ENCODE results near the gene FLRT1.

The FLRT1 gene

DNA sequence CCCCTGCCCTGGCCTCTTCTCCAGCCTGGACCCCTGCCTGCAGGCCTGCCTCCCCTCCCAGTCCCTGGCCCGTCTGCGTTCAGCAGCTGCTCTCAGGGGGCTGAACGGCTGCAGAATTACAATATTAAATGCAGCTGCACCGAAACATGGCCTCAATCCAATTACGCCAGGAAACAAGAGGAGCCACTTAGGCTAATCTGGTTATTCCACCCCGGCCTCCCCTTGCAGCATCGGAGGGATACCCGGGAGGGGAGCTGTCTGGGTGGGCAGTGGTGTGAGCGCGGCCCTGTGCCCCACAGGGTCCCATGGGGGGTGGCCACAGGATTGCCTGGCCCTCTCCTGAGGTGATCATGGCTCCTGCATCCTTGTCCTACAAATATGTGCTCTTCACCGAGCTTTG, 42.6 kb downstream of the FLRT1 start:
- Histone ChIP-seq H3K36me3 (no peaks in the 10 kb centered on the region), H3K4me1 (peaks cover 12% of the 10 kb centered on the region), H3K27me3 (no peaks in the 10 kb centered on the region), H3K9me3 (no peaks in the 10 kb centered on the region), H3K4me3 (ENCODE audit: low read depth, low read length) (no peak overlapping the region)
- DNase-seq = peak; percentile 82
- TF ChIP-seq CTCF (IDR thresholded peaks at IDR 0.05; ENCODE audit: low read depth, low read length) = no peak

DNA sequence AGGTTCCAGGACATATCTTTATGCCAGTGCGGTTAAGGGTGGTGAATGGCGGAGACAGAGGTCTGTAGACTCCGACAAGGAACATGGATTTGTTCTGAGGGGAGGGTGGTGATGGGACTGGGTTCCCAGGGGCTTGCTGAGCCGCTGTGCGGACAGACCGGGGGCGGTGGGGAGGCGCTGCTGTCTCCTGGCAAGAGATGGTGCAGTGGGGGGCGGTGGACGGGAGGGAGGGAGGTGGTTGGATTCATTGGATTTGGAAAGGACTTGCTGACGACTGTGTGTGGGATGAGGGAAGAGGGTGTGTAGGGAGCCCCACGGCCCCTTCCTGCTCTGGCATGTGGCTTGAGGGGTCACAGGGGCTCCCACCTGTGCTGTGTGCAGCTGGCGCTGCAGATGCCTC, 43.2 kb downstream of the FLRT1 start:
- no peak for DNase-seq
- Histone ChIP-seq H3K9me3 (no peaks in the 10 kb centered on the region), H3K4me1 (peaks cover 14% of the 10 kb centered on the region), H3K36me3 (no peaks in the 10 kb centered on the region), H3K27me3 (no peaks in the 10 kb centered on the region), H3K4me3 (ENCODE audit: low read depth, low read length) (no peak overlapping the region)
- no peak for TF ChIP-seq CTCF (IDR thresholded peaks at IDR 0.05; ENCODE audit: low read depth, low read length)

DNA sequence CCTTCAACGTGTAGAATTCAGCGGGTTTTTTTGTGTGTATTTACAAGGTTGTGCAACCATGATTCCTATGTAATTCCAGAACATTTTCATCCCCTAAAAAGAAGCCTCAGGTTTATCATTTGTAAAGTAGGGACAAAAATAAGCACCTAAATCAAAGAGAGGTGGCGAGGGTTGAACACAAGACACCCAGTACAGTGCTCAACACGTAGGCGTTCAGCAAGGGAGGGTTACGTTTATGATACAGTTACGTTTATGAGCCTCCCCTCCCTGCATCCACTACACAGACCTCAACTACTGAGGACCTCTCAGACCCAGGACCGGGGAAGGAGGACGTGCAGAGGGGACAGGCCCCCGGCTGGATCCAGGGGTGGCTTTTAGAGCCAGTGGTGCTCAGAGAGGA, 44.7 kb downstream of the FLRT1 start:
- Histone ChIP-seq H3K4me1 (peaks cover 29% of the 10 kb centered on the region), H3K4me3 (ENCODE audit: low read depth, low read length) (no peak overlapping the region), H3K27me3 (no peaks in the 10 kb centered on the region), H3K36me3 (no peaks in the 10 kb centered on the region), H3K9me3 (no peaks in the 10 kb centered on the region)
- no peak for TF ChIP-seq CTCF (IDR thresholded peaks at IDR 0.05; ENCODE audit: low read depth, low read length)
- DNase-seq = no peak

DNA sequence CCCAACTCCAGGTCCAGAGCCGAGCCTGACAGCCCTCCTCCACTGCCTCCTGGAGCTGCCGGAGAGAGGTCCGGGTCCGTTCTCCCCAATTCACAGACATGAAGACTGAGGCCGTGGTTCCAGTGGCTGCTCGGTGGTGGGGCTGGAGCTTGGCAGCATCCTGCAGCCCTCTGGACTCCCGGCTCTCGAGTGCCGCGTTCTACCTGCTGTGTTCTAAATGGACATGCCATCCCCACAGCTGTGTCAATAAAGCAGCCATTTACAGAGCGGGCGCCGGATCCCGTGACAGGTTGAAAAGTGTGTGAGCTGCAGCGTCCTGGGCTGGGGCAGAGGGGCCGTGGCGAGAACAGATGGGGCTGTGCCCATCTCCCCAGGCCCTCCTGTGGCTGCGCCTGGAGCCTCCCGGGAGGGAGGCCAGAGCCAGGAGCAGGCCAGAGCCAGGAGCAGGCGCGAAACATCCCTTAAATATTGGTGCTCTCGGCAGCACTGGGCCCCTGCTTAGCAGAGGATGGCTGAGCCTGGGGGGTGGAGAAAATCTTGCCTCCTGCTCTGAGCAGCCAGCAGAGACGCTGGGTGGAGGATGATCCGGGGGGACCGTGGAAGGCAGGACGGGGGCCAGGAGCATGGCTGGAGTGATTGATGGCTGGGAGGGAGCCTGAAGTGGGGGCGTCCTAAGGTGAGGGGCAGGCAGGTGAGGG, 46.2 kb downstream of the FLRT1 start:
- TF ChIP-seq CTCF (IDR thresholded peaks at IDR 0.05; ENCODE audit: low read depth, low read length) = no peak
- DNase-seq = no peak
- H3K4me1 ChIP-seq = peaks cover 41% of the 10 kb centered on the region
- H3K9me3 ChIP-seq = no peaks in the 10 kb centered on the region
- H3K27me3 ChIP-seq = no peaks in the 10 kb centered on the region
- no peaks in the 10 kb centered on the region for H3K36me3 ChIP-seq
- H3K4me3 ChIP-seq (ENCODE audit: low read depth, low read length) = no peak overlapping the region

GRCh38 chr11:64083398-64084080, 47.8 kb downstream of the FLRT1 start:
- H3K4me1 ChIP-seq = peaks cover 31% of the 10 kb centered on the region
- no peaks in the 10 kb centered on the region for H3K27me3 ChIP-seq
- H3K9me3 ChIP-seq = no peaks in the 10 kb centered on the region
- TF ChIP-seq CTCF (IDR thresholded peaks at IDR 0.05; ENCODE audit: low read depth, low read length) = no peak
- no peak for DNase-seq
- H3K4me3 ChIP-seq (ENCODE audit: low read depth, low read length) = no peak overlapping the region
- no peaks in the 10 kb centered on the region for H3K36me3 ChIP-seq
